Measurements from ENCODE around the gene B4GALNT1.

DNA sequence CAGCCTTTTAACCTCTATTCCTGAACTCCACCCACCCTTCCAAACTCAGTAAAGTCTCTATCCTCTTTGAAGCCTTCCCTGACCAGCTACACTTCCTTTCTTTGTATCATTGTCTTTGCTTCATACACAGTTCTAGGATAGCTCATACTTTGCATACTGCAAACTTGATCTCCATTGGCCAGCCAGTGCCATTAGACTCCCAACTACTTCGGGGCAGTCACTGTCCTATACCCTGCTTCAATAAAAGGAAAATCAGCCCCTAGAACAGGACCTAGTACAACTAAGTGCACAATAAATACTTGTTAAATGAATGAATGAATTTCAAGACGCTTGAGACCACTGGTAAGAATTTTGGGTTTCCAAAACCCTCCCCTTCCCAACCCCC lies 42.5 kb downstream of the B4GALNT1 start:
- TF ChIP-seq POLR3G (IDR thresholded peaks at IDR 0.05; ENCODE audit: extremely low read depth, insufficient read length, insufficient replicate concordance) = no peak
- TF ChIP-seq KAT8 (IDR thresholded peaks at IDR 0.05; ENCODE audit: low read depth) = no peak
- TF ChIP-seq, protein P1, sequence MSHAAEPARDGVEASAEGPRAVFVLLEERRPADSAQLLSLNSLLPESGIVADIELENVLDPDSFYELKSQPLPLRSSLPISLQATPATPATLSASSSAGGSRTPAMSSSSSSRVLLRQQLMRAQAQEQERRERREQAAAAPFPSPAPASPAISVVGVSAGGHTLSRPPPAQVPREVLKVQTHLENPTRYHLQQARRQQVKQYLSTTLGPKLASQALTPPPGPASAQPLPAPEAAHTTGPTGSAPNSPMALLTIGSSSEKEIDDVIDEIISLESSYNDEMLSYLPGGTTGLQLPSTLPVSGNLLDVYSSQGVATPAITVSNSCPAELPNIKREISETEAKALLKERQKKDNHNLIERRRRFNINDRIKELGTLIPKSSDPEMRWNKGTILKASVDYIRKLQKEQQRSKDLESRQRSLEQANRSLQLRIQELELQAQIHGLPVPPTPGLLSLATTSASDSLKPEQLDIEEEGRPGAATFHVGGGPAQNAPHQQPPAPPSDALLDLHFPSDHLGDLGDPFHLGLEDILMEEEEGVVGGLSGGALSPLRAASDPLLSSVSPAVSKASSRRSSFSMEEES (CRISPR knock-in tag; IDR thresholded peaks at IDR 0.05) = no peak
- TF ChIP-seq TBL1XR1 (IDR thresholded peaks at IDR 0.05; ENCODE audit: low read length in 2 of 2) = no peak
- TF ChIP-seq HNRNPH1 (optimal IDR thresholded peaks at IDR 0.05; ENCODE audit: low read depth, low read length) = no peak
- TF ChIP-seq MEF2D (tag; conservative IDR thresholded peaks at IDR 0.05; ENCODE audit: low read depth) = no peak
- TF ChIP-seq, protein P2, sequence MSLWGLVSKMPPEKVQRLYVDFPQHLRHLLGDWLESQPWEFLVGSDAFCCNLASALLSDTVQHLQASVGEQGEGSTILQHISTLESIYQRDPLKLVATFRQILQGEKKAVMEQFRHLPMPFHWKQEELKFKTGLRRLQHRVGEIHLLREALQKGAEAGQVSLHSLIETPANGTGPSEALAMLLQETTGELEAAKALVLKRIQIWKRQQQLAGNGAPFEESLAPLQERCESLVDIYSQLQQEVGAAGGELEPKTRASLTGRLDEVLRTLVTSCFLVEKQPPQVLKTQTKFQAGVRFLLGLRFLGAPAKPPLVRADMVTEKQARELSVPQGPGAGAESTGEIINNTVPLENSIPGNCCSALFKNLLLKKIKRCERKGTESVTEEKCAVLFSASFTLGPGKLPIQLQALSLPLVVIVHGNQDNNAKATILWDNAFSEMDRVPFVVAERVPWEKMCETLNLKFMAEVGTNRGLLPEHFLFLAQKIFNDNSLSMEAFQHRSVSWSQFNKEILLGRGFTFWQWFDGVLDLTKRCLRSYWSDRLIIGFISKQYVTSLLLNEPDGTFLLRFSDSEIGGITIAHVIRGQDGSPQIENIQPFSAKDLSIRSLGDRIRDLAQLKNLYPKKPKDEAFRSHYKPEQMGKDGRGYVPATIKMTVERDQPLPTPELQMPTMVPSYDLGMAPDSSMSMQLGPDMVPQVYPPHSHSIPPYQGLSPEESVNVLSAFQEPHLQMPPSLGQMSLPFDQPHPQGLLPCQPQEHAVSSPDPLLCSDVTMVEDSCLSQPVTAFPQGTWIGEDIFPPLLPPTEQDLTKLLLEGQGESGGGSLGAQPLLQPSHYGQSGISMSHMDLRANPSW (CRISPR knock-in tag; IDR thresholded peaks at IDR 0.05) = no peak
